GM12878 (cell line): Measurements from ENCODE around the gene UBASH3A. TPM values are rescaled to one million over a fixed set of nuclear protein-coding genes. Genes with fewer than 3 reads are reported as not detected.

ENCODE experiments used
- ATAC-seq: fragments of 200-7000 bp; cut with Tn5 transposase; 3 replicates; pipeline ENCODE4 v1.9.1; 2020; ENCODE audit warnings: mild to moderate bottlenecking, moderate library complexity
- BruUV-seq: library from RNA; stranded (reverse); fragments of 400-500 nt; replicated peaks from 2 replicates; lab custom pipeline; 2021; lab: Mats Ljungman, UMichigan
- CTCF ChIA-PET: fragments of 300-600 bp; sonication (Branson Sonifier 250); formaldehyde crosslinking; extraction: SDS; loops from one replicate; lab custom pipeline; 2021; ENCODE audit warnings: inconsistent platforms; lab: Yijun Ruan, JAX
- POLR2A ChIA-PET: fragments of 350-600 bp; formaldehyde crosslinking; extraction: SDS; loops from one replicate; lab custom pipeline; 2021; ENCODE audit warnings: inconsistent platforms; lab: Charles Lee
- RAD21 ChIA-PET: fragments of 300-600 bp; sonication (Branson Sonifier 250); formaldehyde crosslinking; loops from one replicate; lab custom pipeline; 2023; ENCODE audit warnings: antibody characterized with exemption; ENCODE audit not compliant: unreplicated experiment; lab: Charles Lee
- SMC1A ChIA-PET: fragments of 300-600 bp; sonication (Branson Sonifier 250); formaldehyde crosslinking; loops from one replicate; lab custom pipeline; 2023; ENCODE audit not compliant: unreplicated experiment, uncharacterized antibody; lab: Charles Lee
- DNase-seq: peaks from one replicate; pipeline ENCODE4 v3.0.0-alpha.2; 2011; ENCODE audit warnings: low read depth, low spot score
- FAIRE-seq: peaks from 3 replicates; lab custom pipeline; 2011; peaks lifted over from hg19 to GRCh38; lab: Jason Lieb, UNC
- H2AFZ ChIP-seq: 2 replicates; pipeline ENCODE4 v1.6.0; 2011; ENCODE audit warnings: low read depth, low read length, control low read depth; ENCODE audit not compliant: control insufficient read depth
- H3K27ac ChIP-seq: 2 replicates; pipeline ENCODE4 v1.5.1; 2011; ENCODE audit warnings: control low read depth; ENCODE audit not compliant: control insufficient read depth, insufficient read depth
- H3K27me3 ChIP-seq, 2 experiments: replicated peaks in 1 of 2; 2 replicates each; pipeline versions ENCODE4 v1.6.0 to v1.6.1; 2011; ENCODE audit warnings: low read length in 1 of 2; ENCODE audit not compliant: control insufficient read depth in 2 of 2, insufficient read depth in 2 of 2
- H3K36me3 ChIP-seq, 2 experiments: 2 replicates each; pipeline ENCODE4 v1.5.1; 2011; ENCODE audit warnings: low read length in 1 of 2; ENCODE audit not compliant: control insufficient read depth in 2 of 2, insufficient read depth in 2 of 2
- H3K4me1 ChIP-seq: 2 replicates; pipeline ENCODE4 v1.6.1; 2011; ENCODE audit warnings: mild to moderate bottlenecking, low read length, moderate library complexity, mixed read lengths; ENCODE audit not compliant: control insufficient read depth, insufficient read depth
- H3K4me2 ChIP-seq: 2 replicates; pipeline ENCODE4 v1.6.0; 2011; ENCODE audit warnings: control low read depth; ENCODE audit not compliant: control insufficient read depth, insufficient read depth
- H3K4me3 ChIP-seq: fragments of 200-600 bp; sonication (generic); 2 replicates; pipeline ENCODE4 v1.5.1; 2016
- H3K79me2 ChIP-seq: 2 replicates; pipeline ENCODE4 v1.6.0; 2011; ENCODE audit warnings: low read length; ENCODE audit not compliant: control insufficient read depth, insufficient read depth
- H3K9ac ChIP-seq: 2 replicates; pipeline ENCODE4 v1.8.0; 2011; ENCODE audit warnings: low read length, control low read depth, mixed read lengths; ENCODE audit not compliant: control insufficient read depth, insufficient read depth
- H3K9me3 ChIP-seq: replicated peaks from 3 replicates; pipeline ENCODE4 v1.5.1; 2011; ENCODE audit warnings: mild to moderate bottlenecking, low read length; ENCODE audit not compliant: control insufficient read depth, insufficient read depth
- H4K20me1 ChIP-seq: 2 replicates; pipeline ENCODE4 v1.6.0; 2011; ENCODE audit not compliant: control insufficient read depth, insufficient read depth
- CBX5 ChIP-seq: sonication (generic); IDR thresholded peaks from 2 replicates; pipeline ENCODE4 v1.6.1; 2016; ENCODE audit warnings: low read depth, moderate library complexity, mild to moderate bottlenecking, inconsistent platforms
- CEBPB ChIP-seq, 2 experiments: fragments of 150-350 bp in 1 of 2; IDR thresholded peaks; 2 replicates each; pipeline ENCODE4 v1.6.1; 2012 to 2014; ENCODE audit warnings: low read depth in 2 of 2, low read length in 2 of 2, borderline replicate concordance in 1 of 2, inconsistent platforms in 1 of 2
- GABPA ChIP-seq: IDR thresholded peaks from 2 replicates; pipeline ENCODE4 v1.6.1; 2014; ENCODE audit warnings: antibody characterized with exemption, low read depth, mild to moderate bottlenecking, inconsistent platforms
- WGBS: methylation state at CpG from one replicate; pipeline ENCODE4 v1.1.6; 2016; ENCODE audit warnings: low lambda C conversion rate; ENCODE audit not compliant: insufficient replicate concordance, insufficient coverage; ENCODE audit errors: missing lambda C conversion rate; 5-methylcytosine and 5-hydroxymethylcytosine counted together
- in situ Hi-C: fragments of 300-500 bp; cut with MboI; formaldehyde crosslinking; loops from 9 replicates; pipeline ENCODE4 v1.14.3; 2018; ENCODE audit warnings: mixed read lengths
- intact Hi-C: fragments of 100-400 bp; cut with micrococcal nuclease; formaldehyde crosslinking; loops from one replicate; pipeline ENCODE4 v1.14.2; 2022; ENCODE audit not compliant: unreplicated experiment
- polyA plus RNA-seq, 11 experiments: library from polyadenylated mRNA; depleted of rRNA in 4 of 11; unstranded in 6 of 11; stranded (reverse) in 5 of 11; fragments of >200 nt; fragmentation: Nextera tagmentation in 4 of 11; fragmentation: Illumina TruSeq in 1 of 11; extraction: Ambion mirVana in 4 of 11; extraction: Trizol in 1 of 11; gene quantifications; 1 replicate in 1 of 11; 2 replicates in 10 of 11; pipeline versions ENCODE4 v1.2.1 to v1.2.3, GENCODE V29; 2011 to 2016; ENCODE audit warnings: inconsistent platforms in 2 of 11, missing spikeins in 2 of 11, low read depth in 1 of 11
- total RNA-seq, 4 experiments: library from RNA; depleted of rRNA in 3 of 4; stranded (reverse); fragments of >200 nt in 3 of 4; fragmentation: Illumina TruSeq in 1 of 4; extraction: Trizol in 1 of 4; gene quantifications; 2 replicates each; pipeline versions ENCODE4 v1.2.1 to v1.2.3, GENCODE V29; 2013 to 2021
- TF ChIP-seq, protein P1 (sequence below): fragments of 450-650 bp; IDR thresholded peaks from 2 replicates; pipeline ENCODE4 v1.6.1; 2016; ENCODE audit warnings: mild to moderate bottlenecking
- TF ChIP-seq, protein P2 (sequence below): fragments of 450-650 bp; IDR thresholded peaks from 2 replicates; pipeline ENCODE4 v1.6.1; 2016; ENCODE audit warnings: mild to moderate bottlenecking, moderate library complexity, borderline replicate concordance

The UBASH3A gene
- total and polyA plus RNA-seq, 10 of the 15 experiments (the other 5 are each of a cell fraction or from before 2014, with no cell fraction given), result 0.04 to 0.39 (median 0.23) TPM; not detected in 1

DNA sequence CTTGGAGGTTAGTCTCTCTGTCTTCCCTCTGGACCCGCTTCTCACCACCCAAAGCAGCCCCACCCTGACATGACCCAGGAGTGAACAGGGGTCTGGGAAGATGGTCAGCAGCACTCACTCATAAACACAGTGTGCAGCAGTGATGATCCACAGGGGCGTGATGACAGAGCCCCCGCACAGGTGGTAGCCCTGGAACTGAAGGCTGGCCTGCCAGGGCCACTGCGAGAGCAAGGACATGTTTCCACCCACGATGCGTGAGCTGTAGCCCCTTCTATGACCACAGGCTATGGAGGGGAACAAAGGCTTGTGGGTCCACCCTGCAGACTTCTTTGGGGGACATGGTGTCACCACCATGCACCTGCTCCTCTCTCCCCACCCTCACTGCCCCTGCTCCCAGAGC, 20.8 kb upstream of the UBASH3A start:
- no peak for ATAC-seq
- ChIA-PET POLR2A (no interaction called here), SMC1A (interaction anchor here (1.4 to 4.7 kb wide), 3 partner anchors 10 to 39 kb away, joined by 3 to 19 read pairs (median 5); no protein-coding TSS in a partner anchor), RAD21 (interaction anchor here (0.8 kb wide), 1 partner anchor 18 kb away, joined by 5 read pairs; no protein-coding TSS in a partner anchor), CTCF (interaction anchor here (0.8 to 1.6 kb wide), 2 partner anchors 11 to 67 kb away, joined by 3 to 5 read pairs; no protein-coding TSS in a partner anchor)
- 80% methylated on average over 6 of the region's 6 CpGs for WGBS
- peaks cover 10% of the 10 kb centered on the region for H3K4me1 ChIP-seq
- H3K27ac ChIP-seq, result no peak overlapping the region
- H3K9me3 ChIP-seq, result peaks cover 6% of the 10 kb centered on the region; the same call in 2 of the 3 replicates
- no peak for DNase-seq
- no peaks in the 10 kb centered on the region for H4K20me1 ChIP-seq
- no peak for FAIRE-seq
- BruUV-seq, result no TSS peak
- H3K4me2 ChIP-seq, result no peak overlapping the region
- H2AFZ ChIP-seq, result no peak overlapping the region
- H3K36me3 ChIP-seq, result no peaks in the 10 kb centered on the region
- intact Hi-C loops, result no loop called here
- no peaks in the 10 kb centered on the region for H3K79me2 ChIP-seq
- in situ Hi-C loops, result no loop called here
- H3K9ac ChIP-seq, result no peak overlapping the region
- H3K4me3 ChIP-seq, result no peak overlapping the region
- TF ChIP-seq CEBPB (IDR thresholded peaks at IDR 0.05; ENCODE audit: borderline replicate concordance in 1 of 2, low read depth in 2 of 2, low read length in 2 of 2) (no peak), GABPA (no peak), CBX5 (no peak)
- TF ChIP-seq, protein P1, sequence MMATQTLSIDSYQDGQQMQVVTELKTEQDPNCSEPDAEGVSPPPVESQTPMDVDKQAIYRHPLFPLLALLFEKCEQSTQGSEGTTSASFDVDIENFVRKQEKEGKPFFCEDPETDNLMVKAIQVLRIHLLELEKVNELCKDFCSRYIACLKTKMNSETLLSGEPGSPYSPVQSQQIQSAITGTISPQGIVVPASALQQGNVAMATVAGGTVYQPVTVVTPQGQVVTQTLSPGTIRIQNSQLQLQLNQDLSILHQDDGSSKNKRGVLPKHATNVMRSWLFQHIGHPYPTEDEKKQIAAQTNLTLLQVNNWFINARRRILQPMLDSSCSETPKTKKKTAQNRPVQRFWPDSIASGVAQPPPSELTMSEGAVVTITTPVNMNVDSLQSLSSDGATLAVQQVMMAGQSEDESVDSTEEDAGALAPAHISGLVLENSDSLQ, result no peak
- TF ChIP-seq, protein P2, sequence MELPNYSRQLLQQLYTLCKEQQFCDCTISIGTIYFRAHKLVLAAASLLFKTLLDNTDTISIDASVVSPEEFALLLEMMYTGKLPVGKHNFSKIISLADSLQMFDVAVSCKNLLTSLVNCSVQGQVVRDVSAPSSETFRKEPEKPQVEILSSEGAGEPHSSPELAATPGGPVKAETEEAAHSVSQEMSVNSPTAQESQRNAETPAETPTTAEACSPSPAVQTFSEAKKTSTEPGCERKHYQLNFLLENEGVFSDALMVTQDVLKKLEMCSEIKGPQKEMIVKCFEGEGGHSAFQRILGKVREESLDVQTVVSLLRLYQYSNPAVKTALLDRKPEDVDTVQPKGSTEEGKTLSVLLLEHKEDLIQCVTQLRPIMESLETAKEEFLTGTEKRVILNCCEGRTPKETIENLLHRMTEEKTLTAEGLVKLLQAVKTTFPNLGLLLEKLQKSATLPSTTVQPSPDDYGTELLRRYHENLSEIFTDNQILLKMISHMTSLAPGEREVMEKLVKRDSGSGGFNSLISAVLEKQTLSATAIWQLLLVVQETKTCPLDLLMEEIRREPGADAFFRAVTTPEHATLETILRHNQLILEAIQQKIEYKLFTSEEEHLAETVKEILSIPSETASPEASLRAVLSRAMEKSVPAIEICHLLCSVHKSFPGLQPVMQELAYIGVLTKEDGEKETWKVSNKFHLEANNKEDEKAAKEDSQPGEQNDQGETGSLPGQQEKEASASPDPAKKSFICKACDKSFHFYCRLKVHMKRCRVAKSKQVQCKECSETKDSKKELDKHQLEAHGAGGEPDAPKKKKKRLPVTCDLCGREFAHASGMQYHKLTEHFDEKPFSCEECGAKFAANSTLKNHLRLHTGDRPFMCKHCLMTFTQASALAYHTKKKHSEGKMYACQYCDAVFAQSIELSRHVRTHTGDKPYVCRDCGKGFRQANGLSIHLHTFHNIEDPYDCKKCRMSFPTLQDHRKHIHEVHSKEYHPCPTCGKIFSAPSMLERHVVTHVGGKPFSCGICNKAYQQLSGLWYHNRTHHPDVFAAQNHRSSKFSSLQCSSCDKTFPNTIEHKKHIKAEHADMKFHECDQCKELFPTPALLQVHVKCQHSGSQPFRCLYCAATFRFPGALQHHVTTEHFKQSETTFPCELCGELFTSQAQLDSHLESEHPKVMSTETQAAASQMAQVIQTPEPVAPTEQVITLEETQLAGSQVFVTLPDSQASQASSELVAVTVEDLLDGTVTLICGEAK, result no peak
- H3K27me3 ChIP-seq, result no peaks in the 10 kb centered on the region
